ENCODE data around the gene NDUFA11. TPM values are rescaled to one million over a fixed set of nuclear protein-coding genes. Genes with fewer than 3 reads are reported as not detected.
A peak's percentile ranks its signal among the peaks of the same experiment; 100 is the strongest.

The NDUFA11 gene
- total and polyA plus RNA-seq, 9 of the 15 experiments (the other 6 are each of a cell fraction or from before 2014, with no cell fraction given): 63.3 to 486 (median 274) TPM

DNA sequence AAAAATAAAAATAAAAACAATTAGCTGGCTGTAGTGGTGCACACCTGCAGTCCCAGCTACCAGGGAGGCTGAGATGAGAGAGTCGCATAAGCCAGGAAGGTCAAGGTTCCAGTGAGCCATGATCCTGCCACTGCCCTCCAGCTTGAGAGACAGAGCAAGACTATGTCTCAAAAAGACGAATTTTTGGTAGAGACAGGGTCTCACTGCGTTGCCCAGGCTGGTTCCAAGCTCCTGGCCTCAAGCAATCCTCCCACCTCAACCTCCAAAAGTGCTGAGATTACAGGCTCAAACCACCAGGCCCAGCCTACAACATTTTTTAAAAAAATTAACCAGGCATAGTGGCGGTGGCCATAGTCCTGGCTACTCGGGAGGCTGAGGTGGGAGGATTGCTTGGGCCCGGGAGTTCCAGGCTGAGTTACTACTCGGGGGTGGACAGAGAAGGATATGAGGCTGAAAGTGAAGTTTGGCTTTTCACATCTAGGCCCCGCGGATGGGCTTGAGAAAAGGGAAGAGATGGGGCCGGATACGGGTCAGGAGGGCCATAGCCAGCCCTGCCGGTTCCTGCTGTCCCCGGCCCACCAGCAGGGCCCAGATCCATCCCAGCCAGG is 10.2 kb downstream of the NDUFA11 start:
- BruUV-seq (replicated peaks): no TSS peak
- Histone ChIP-seq H3K4me1 (replicated peaks in 1 of 2; ENCODE audit: control insufficient read depth in 2 of 2, insufficient read depth in 2 of 2, low read length in 2 of 2) (peaks cover 16 to 73% of the 10 kb centered on the region in 2 experiments), H3K27me3 (ENCODE audit: control insufficient read depth in 2 of 2, insufficient read depth in 2 of 2, low read length in 2 of 2) (no peaks in the 10 kb centered on the region), H3K36me3 (ENCODE audit: control insufficient read depth, insufficient read depth, low read length) (peaks cover 32% of the 10 kb centered on the region; the same call in 2 of the 3 replicates), H3K4me2 (ENCODE audit: insufficient read depth, low read length) (no peak overlapping the region), H3K4me3 (no peak overlapping the region), H4K20me1 (replicated peaks; ENCODE audit: control insufficient read depth, insufficient read depth, low read length) (peaks cover 29% of the 10 kb centered on the region), H3K9me3 (replicated peaks; ENCODE audit: control insufficient read depth, insufficient read depth, low read depth, low read length) (no peaks in the 10 kb centered on the region), H2AFZ (ENCODE audit: low read depth, low read length) (no peak overlapping the region), H3K27ac (ENCODE audit: extremely low read depth, low read depth, low read length) (no peak overlapping the region), H3K79me2 (ENCODE audit: control insufficient read depth, insufficient read depth, low read length) (peaks cover 5% of the 10 kb centered on the region; the same call in 2 of the 3 replicates), H3K9ac (ENCODE audit: insufficient read depth in 1 of 2, low read depth in 2 of 2, low read length in 2 of 2) (peak overlapping the region in 1 of 2 experiments; percentile 86; a peak in 1 of 4 replicates), H3K9me1 (ENCODE audit: control insufficient read depth, insufficient read depth, low read length) (peaks cover 5% of the 10 kb centered on the region)
- 48% methylated on average over 11 of the region's 13 CpGs for WGBS (ENCODE audit: insufficient coverage, low coverage, missing lambda C conversion rate)
- TF ChIP-seq ZNF316 (IDR thresholded peaks at IDR 0.05): no peak
- TF ChIP-seq ILF3 (IDR thresholded peaks at IDR 0.05; ENCODE audit: borderline replicate concordance): 0 out of 2 replicates have a peak, but pooled peaks have one; percentile 16
- 0 out of 2 replicates have a peak, but pooled peaks have one; percentile 30 for TF ChIP-seq POLR2A (conservative IDR thresholded peaks at IDR 0.05)
- peak; percentile 79 for TF ChIP-seq ZNF121 (CRISPR knock-in tag; conservative IDR thresholded peaks at IDR 0.05)
- TF ChIP-seq RBM25 (IDR thresholded peaks at IDR 0.05; ENCODE audit: low read depth, low read length, severe bottlenecking): peak; percentile 36
- ChIA-PET CTCF (ENCODE audit: low intra/inter-chr PET ratio) (interaction anchor here (0.8 to 3.9 kb wide), 3 partner anchors 83 to 120 kb away, joined by 4 to 48 read pairs (median 5); partner anchors contain the start of gene NRTN), POLR2A (interaction anchor here (0.6 to 4.2 kb wide), 3 partner anchors 10 to 813 kb away, joined by 4 to 28 read pairs (median 5); partner anchors contain the start of genes NDUFA11 and VMAC)
- intact Hi-C loops (cut with micrococcal nuclease): no loop called here
- ATAC-seq (peak; percentile 39), FAIRE-seq (peak; percentile 46), DNase-seq (ENCODE audit: extremely low read depth in 1 of 4, low spot score in 3 of 4) (no peak)
- in situ Hi-C loops (cut with MboI): loop anchor here (5.0 kb wide), 1 partner anchor 91 kb away; no protein-coding TSS in a partner anchor

Measured in K562 (cell line).